MM.1S (cell line): ENCODE data around the gene ADCY9.

ENCODE experiments used
- DNase-seq: peaks from one replicate; pipeline ENCODE4 v3.0.0-alpha.2; 2015
- H2AFZ ChIP-seq: fragments of 300-600 bp; sonication (generic); 2 replicates; pipeline ENCODE4 v1.6.0; 2016; ENCODE audit warnings: antibody characterized with exemption, low read length
- H3F3A ChIP-seq: fragments of 300-600 bp; sonication (generic); 2 replicates; pipeline ENCODE4 v1.6.1; 2016; ENCODE audit warnings: mild to moderate bottlenecking, antibody characterized with exemption, low read length, moderate library complexity, mixed read lengths; ENCODE audit not compliant: insufficient read depth
- H3K27ac ChIP-seq: fragments of 300-600 bp; sonication (generic); 2 replicates; pipeline ENCODE4 v1.5.1; 2016; ENCODE audit warnings: mild to moderate bottlenecking, low read length
- H3K27me3 ChIP-seq: fragments of 300-600 bp; sonication (generic); replicated peaks from 2 replicates; pipeline ENCODE4 v1.6.0; 2016; ENCODE audit warnings: low read length; ENCODE audit not compliant: insufficient read depth
- H3K36me3 ChIP-seq: fragments of 300-600 bp; sonication (generic); replicated peaks from 2 replicates; pipeline ENCODE4 v1.6.1; 2016; ENCODE audit warnings: mild to moderate bottlenecking, low read length, mixed read lengths; ENCODE audit not compliant: insufficient read depth
- H3K4me1 ChIP-seq: fragments of 300-600 bp; sonication (generic); 2 replicates; pipeline ENCODE4 v1.6.1; 2016; ENCODE audit warnings: low read length, mixed read lengths
- H3K4me2 ChIP-seq: fragments of 300-600 bp; sonication (generic); 2 replicates; pipeline ENCODE4 v1.6.0; 2016; ENCODE audit warnings: low read depth, low read length
- H3K4me3 ChIP-seq: fragments of 300-600 bp; sonication (generic); 2 replicates; pipeline ENCODE4 v1.5.1; 2016; ENCODE audit warnings: low read length, mixed read lengths
- H3K79me2 ChIP-seq: fragments of 300-600 bp; sonication (generic); 2 replicates; pipeline ENCODE4 v1.6.1; 2016; ENCODE audit warnings: mixed run types, low read length, mixed read lengths
- H3K9ac ChIP-seq: fragments of 300-600 bp; sonication (generic); 2 replicates; pipeline ENCODE4 v1.6.1; 2016; ENCODE audit warnings: low read length, mixed read lengths
- H3K9me2 ChIP-seq: fragments of 300-600 bp; sonication (generic); replicated peaks from 2 replicates; pipeline ENCODE4 v1.6.1; 2016; ENCODE audit warnings: mild to moderate bottlenecking, low read length, mixed read lengths; ENCODE audit not compliant: insufficient read depth
- H3K9me3 ChIP-seq: fragments of 300-600 bp; sonication (generic); replicated peaks from 2 replicates; pipeline ENCODE4 v1.6.1; 2016; ENCODE audit warnings: mild to moderate bottlenecking, low read length, mixed read lengths; ENCODE audit not compliant: insufficient read depth
- H4K20me1 ChIP-seq: fragments of 300-600 bp; sonication (generic); 2 replicates; pipeline ENCODE4 v1.6.1; 2016; ENCODE audit warnings: mild to moderate bottlenecking, low read length, moderate library complexity, mixed read lengths; ENCODE audit not compliant: insufficient read depth
- EZH2 ChIP-seq: fragments of 300-600 bp; sonication (generic); optimal IDR thresholded peaks from 2 replicates; pipeline ENCODE3; 2017; ENCODE audit warnings: low read depth, mild to moderate bottlenecking, antibody characterized with exemption, low read length, mixed read lengths
- EZH2phosphoT487 ChIP-seq: fragments of 300-600 bp; sonication (generic); IDR thresholded peaks from 2 replicates; pipeline ENCODE4 v1.6.1; 2018; ENCODE audit warnings: antibody characterized with exemption, low read length
- TF ChIP-seq, protein P1 (sequence below): fragments of 300-600 bp; sonication (generic); IDR thresholded peaks from 2 replicates; pipeline ENCODE4 v1.5.1; 2016; ENCODE audit warnings: antibody characterized with exemption, low read length, mixed read lengths

Gene ADCY9

DNA sequence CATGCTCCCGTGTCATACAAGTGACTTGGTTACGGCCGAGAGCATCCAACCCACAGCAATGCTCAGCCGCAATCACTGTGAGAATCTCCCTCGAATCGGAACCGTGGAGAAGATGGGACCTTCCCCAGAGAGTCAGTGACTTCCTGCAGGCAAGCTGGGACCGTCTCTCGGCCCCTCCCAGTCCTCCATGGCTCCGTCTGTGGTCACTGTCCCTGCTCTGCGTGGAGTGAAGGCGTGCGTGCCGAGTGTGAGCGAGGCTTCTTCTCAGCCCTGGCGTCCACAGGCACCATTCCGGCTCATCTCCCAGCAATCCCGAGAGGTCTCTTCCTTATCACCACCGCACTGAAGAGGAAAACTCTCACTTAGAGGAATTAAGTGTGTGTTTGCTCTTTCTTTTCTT is 113.1 kb downstream of the ADCY9 start:
- no peaks in the 10 kb centered on the region for H3K9me2 ChIP-seq
- H3K9me3 ChIP-seq, result no peaks in the 10 kb centered on the region
- no peak overlapping the region for H3K4me3 ChIP-seq
- peaks cover 67% of the 10 kb centered on the region for H3K27me3 ChIP-seq
- H3F3A ChIP-seq, result no peaks in the 10 kb centered on the region
- no peaks in the 10 kb centered on the region for H3K79me2 ChIP-seq
- no peak overlapping the region for H3K27ac ChIP-seq
- H3K4me1 ChIP-seq, result no peaks in the 10 kb centered on the region
- no peaks in the 10 kb centered on the region for H4K20me1 ChIP-seq
- no peak for DNase-seq
- H3K4me2 ChIP-seq, result no peak overlapping the region
- no peaks in the 10 kb centered on the region for H3K36me3 ChIP-seq
- no peak overlapping the region for H2AFZ ChIP-seq
- no peak for TF ChIP-seq EZH2
- TF ChIP-seq, protein P1, sequence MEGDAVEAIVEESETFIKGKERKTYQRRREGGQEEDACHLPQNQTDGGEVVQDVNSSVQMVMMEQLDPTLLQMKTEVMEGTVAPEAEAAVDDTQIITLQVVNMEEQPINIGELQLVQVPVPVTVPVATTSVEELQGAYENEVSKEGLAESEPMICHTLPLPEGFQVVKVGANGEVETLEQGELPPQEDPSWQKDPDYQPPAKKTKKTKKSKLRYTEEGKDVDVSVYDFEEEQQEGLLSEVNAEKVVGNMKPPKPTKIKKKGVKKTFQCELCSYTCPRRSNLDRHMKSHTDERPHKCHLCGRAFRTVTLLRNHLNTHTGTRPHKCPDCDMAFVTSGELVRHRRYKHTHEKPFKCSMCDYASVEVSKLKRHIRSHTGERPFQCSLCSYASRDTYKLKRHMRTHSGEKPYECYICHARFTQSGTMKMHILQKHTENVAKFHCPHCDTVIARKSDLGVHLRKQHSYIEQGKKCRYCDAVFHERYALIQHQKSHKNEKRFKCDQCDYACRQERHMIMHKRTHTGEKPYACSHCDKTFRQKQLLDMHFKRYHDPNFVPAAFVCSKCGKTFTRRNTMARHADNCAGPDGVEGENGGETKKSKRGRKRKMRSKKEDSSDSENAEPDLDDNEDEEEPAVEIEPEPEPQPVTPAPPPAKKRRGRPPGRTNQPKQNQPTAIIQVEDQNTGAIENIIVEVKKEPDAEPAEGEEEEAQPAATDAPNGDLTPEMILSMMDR, result no peak
- no peak for TF ChIP-seq EZH2phosphoT487
- no peak overlapping the region for H3K9ac ChIP-seq

DNA sequence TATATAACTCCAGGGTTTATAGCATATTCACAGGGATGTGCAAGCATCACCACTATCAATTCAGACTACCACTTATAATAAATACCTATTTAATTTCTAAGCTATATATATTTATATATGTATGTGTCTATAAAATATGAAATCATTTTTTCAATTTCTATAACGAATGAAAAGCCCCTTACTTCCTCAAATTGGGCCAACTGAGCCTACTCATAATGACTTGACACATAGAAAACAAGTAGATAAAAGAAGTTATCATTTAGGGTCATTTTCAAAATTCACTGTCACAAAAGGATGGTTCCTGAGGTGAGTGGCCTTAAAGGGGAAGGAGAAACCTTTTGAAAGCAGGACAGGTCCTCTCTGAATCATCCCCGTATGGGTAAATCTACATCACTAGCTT is 114.1 kb downstream of the ADCY9 start:
- Histone ChIP-seq H3K27me3 (peaks cover 56% of the 10 kb centered on the region), H3K36me3 (no peaks in the 10 kb centered on the region), H3K27ac (no peak overlapping the region), H3K4me3 (no peak overlapping the region), H2AFZ (no peak overlapping the region), H4K20me1 (no peaks in the 10 kb centered on the region), H3K4me2 (no peak overlapping the region), H3K9me2 (no peaks in the 10 kb centered on the region), H3K4me1 (no peaks in the 10 kb centered on the region), H3K9ac (no peak overlapping the region), H3K79me2 (no peaks in the 10 kb centered on the region), H3F3A (no peaks in the 10 kb centered on the region), H3K9me3 (no peaks in the 10 kb centered on the region)
- TF ChIP-seq EZH2phosphoT487, result no peak
- DNase-seq, result no peak

DNA sequence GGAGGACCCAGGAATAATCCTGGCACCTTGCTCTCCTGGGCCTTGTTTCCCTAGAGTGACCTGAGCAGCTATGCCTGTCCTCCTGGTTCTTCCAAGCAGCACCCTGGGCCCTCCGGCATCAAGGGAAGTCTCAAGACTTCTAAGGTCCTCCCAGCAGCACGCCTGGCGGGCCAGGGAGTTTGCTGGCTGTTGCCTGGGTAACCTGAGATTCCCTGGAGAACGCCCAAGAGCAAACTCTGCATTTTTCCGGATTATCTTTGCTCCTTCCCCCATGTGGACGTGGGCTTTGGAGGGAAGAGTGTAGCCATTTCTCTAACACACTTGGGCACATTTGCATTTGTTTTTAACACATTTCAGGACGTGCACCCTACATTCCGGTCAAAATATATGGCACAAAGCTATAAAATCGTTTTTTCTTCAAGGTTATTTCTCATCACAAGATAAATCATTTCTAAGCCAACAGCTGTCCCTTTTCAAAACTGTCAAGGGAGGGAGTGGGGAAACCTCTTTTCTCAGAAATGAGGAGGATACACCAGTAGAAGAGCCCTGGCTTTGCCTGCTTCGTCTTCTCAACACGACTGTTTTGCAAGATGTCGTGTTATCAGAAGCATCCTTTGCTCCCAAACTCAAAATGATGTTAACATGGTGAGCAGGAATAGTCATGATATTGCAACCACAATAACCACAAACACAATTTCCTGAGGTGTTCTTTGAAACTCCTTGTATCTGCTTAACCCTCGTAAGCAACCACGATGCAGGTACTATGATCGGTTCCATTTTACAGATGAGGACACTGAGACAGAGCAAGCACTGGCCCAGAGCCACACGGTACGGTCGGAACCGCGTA is 116.5 kb downstream of the ADCY9 start:
- H4K20me1 ChIP-seq, result no peaks in the 10 kb centered on the region
- H3K27ac ChIP-seq, result no peak overlapping the region
- no peaks in the 10 kb centered on the region for H3K9me2 ChIP-seq
- no peaks in the 10 kb centered on the region for H3K36me3 ChIP-seq
- no peaks in the 10 kb centered on the region for H3K9me3 ChIP-seq
- H3K4me3 ChIP-seq, result no peak overlapping the region
- H3K27me3 ChIP-seq, result peaks cover 35% of the 10 kb centered on the region
- no peaks in the 10 kb centered on the region for H3K4me1 ChIP-seq
- H3F3A ChIP-seq, result no peaks in the 10 kb centered on the region
- no peaks in the 10 kb centered on the region for H3K79me2 ChIP-seq
- no peak overlapping the region for H3K9ac ChIP-seq
- no peak overlapping the region for H3K4me2 ChIP-seq
- TF ChIP-seq EZH2 (no peak), EZH2phosphoT487 (no peak)
- TF ChIP-seq, protein P1, result no peak
- DNase-seq, result peak; percentile 11
- no peak overlapping the region for H2AFZ ChIP-seq
